HG03066 (cell line): ENCODE results near the gene DPP10.
"Not testable (repeated sequence)": the region's sequence is repeated elsewhere in the genome, so short reads cannot be mapped to it uniquely, and the experiment has no call there.

Experiments used
- ATAC-seq: cut with Tn5 transposase; IDR thresholded peaks from one replicate; pipeline ENCODE4 v1.9.1; 2021; ENCODE audit warnings: low read depth; ENCODE audit not compliant: unreplicated experiment

Gene DPP10

DNA sequence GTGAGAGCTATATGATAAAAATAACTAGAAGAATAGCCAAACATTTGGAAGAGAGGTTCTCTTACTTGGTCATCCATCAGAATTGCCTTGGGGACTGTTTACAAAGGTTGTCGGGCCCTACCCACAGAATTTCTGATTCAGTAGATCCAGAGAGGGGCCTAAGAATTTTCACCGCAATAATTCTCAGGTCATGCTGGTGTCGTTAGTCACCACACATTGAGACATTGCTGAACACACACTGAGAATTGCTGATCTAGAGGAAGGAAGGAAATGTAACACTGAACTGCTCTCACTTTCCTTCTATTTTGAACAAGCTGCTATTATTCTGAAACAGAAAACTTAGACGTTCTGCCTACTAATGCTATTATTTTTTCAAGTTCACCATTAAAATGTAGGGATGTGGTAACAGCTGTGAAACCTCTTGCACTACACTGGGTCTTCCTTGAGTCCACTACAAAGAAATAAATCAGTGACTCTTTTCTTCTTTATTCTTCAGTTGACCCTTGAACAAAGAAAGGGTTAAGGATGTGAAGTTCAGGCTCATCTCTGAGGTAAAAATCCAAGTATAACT, 491.3 kb downstream of the DPP10 start:
- ATAC-seq, result no peak

DNA sequence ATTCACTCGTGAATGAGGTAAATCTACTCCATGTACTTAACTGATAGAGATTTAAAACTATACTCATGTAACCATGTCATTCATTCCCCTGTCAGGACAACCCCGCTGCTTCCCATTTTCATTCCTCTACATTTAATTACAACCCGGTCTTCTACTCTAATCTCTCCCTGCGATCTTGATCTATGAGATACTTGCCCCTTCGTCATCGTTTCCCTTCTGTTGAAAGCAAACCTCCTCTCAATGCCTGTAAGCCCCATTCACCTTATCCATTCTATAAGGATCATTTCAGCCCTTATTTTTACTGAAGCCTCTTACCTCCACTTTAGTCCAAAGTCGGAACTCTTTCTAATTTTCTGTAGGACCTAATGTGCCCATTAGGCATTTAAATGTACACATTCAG, 492.6 kb downstream of the DPP10 start:
- ATAC-seq, result no peak

DNA sequence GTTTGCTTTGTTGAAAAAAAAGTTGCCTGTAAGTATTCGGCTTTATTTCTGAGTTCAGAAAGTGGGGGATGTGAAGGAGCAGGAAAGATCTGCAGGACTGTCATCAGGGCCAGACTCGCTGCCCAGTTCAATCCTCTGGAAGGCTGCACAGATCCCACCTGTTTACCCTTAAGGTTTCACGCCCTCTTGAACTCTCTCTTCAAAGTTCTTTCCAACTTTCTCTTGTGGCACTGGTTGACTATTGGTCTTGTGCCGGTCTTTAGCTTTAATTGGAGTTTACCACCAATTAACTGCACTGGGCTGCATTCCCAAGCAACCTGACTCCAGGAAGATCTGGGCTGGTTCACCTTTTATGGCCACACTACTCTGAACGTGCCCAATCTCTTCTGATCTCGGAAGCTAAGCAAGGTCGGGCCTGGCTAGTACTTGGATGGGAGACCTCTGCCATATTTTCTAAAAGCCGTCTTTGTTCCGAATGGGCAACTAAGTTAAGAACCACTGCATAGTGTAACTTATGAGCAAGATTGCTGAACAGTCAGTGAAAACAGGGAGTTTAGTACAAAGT, 495.0 kb downstream of the DPP10 start:
- ATAC-seq, result no peak

DNA sequence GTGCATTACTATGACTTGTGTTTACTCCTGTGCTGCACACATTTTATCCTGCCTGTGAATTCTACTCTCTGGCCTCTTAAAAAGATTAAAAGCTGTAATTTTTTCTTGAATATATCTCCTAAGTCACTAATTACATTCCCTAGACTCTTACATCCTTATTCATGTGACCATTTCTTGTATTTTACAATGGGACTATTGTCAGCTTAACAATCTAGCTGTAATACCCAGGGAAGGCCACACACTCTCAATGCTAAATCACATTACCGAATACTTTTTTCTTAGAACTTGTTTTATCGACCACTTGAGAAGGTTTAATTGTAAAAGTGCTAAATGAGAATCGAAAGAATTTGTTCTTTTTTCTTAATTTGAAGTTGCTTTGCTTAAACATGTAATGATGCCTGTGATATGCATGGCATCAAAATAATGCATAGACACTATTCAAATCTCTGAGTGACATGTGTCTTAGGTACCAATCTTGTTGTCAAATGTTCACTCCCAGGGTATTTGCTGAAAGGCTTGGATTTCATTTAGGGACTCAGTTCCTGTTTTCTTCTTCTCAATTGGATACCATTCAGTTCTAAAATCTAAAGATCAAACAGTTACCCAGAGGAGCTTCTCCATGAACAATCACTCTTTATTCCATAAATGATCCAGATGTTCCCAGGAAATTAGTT, 498.5 kb downstream of the DPP10 start:
- no peak for ATAC-seq

DNA sequence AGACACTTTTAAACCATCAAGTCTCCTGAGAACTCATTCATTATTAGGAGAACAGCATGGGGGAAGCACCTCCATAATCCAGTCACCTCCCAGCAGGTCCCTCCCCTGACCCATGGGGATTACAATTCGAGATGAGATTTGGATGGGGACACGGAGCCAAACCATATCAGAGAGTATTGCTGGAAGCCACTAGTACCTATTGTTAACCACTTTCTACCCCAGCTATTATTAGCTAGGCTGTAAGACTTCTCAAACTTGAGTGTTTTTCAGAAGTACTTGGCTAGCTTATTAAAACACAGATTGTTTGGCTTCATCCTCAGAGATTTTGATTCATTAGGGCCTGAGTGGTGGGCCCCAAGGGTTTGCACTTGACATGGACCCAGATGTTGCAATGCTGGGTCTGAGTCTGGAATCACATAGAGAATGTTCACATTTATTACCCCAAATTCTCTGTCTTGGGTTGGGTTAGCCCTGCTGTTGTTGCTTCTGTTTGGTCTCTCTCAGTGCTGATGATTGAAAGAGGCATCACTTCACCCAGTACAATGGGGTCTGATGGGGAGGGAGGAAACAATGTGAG, 506.9 kb downstream of the DPP10 start:
- ATAC-seq, result no peak

DNA sequence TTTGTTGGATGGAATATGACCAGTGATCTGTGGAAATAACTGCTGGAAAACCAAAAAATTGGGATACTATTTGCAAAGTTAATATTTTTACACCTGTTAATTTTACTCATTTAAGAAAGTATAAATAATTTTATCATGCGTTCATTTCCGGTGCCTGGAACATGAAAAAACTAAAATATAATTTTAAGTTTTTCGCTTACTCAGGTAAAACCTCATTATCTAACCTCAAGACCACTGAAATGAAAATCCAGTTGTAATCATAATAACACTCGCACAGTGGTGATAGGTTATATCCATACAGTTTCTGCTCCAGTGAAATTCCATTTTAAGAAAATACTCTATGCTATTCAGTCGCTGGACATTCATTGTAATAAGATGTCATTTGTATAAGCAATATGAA, 517.9 kb downstream of the DPP10 start:
- ATAC-seq, result no peak

DNA sequence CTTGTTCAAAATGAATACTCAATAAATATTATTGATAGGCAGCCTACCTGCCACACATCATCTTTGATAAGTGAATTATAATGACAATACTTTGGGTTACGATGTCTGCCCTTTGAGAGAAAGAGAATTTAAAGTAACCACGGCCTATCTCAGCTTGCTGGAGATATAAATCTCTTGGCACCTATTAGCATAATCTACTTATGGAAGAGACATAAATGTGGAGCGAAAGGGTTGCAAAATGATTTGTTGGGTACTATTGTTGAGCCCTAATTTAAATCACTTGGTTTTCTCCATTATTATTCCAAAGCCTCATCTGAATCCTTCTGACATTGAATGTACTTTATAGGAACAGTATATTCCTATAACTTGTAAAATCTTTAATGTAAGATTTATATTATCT, 520.1 kb downstream of the DPP10 start:
- no peak for ATAC-seq

DNA sequence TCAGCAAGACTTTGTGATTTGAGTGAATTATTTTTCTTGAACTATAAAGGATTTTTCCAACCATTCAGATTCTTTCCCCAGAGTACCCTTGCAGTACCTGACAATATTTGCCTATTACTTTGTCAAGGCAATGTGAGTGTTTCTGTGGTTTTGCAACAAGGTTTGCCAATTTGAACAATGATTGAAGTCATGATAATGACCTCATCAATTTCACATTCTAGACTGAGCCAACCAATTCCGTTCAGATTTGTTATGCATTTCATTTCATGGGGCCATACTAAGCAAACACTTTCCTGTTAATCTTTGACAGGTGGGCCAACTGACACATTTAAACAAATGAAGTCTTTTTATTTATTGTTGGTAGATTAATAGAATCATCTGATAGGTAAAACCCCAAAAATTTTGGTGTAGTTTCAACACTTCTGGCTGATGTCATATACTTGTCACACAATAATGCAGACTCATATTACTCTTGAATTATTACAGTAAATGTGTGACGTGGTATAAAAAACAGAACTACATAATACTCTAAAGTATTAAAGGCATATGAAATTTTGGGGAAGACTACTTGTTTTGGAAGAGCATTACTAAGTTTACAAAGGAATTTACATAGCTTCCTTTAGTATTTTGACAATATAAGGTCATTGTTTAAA, 526.4 kb downstream of the DPP10 start:
- no peak for ATAC-seq

DNA sequence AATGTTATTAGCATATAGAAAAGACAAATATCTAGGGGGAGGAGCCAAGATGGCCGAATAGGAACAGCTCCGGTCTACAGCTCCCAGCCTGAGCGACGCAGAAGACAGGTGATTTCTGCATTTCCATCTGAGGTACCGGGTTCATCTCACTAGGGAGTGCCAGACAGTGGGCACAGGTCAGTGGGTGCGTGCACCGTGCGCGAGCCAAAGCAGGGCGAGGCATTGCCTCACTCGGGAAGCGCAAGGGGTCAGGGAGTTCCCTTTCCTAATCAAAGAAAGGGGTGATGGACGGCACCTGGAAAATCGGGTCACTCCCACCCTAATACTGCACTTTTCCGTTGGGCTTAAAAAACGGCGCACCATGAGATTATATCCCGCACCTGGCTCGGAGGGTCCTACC, 561.9 kb downstream of the DPP10 start:
- ATAC-seq, result not testable (repeated sequence)

DNA sequence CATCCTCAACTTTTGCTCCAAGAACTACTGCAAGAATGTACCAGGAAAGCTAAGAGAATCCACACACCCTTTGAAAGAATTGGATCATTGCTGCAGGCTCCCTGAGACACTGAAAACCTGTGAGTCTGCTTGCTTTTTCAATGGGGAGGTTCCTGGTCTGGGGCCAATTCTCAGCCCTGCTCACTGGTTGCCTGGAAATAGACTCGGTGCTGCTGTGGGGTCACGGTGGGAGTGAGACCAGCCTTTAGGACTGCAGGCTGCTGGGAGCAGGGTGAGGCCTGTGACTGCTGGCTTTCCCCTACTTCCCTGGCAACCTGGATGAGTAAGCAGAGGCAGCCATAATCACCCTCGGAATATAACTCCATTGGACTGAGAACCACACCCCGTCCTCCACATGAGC, 569.3 kb downstream of the DPP10 start:
- ATAC-seq, result no peak

DNA sequence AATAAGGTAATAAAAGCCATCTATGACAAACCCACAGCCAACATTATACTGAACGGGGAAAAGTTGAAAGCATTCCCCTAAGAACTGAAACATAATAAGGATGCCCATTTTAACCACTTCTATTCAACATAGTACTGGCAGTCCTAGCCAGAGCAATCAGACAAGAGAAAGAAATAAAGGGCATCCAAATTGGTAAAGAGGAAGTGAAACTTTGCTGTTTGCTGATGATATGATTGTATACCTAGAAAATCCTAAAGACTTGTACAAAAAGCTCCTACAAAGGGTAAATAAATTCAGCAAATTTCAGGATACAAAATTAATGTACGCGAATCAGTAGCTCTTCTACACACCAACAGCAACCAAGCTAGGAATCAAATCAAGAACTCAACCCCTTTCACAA, 579.6 kb downstream of the DPP10 start:
- ATAC-seq, result not testable (repeated sequence)

DNA sequence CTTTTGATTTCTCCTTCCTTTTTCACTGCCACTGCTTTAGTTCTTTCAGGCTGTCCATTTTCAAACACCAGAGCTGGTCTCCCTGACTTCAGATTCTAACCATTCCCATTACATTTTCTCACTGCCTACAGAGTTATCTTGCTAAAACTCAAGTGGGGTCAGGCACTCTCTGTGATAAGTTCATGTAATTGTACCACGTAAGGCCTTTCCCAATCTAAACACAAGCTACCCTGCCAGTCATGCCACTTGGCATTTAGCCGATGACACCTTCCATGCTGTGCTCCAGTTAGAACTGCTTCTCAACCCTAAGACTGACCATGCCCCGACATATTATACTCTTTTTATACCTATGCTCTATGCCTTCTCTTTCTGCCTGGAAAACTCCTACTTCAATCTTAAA, 592.4 kb downstream of the DPP10 start:
- no peak for ATAC-seq

DNA sequence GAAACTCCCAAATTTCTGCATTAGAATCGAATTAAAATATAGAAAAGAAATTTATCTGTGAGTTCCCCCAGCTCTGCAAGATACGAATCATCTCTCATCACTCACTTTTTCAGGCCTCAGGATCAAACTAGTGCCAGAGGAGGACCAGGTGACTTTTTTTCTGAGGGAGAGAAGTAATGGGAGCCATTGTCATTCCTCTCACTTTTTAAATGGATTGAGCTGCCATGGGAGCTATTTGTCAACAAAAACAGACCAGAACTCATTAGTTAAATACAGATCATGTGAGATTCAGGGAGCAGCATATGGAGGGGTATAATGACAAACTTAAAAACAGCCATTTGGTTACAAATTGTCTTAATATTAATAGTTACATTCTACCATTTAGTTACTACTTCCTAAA, 594.4 kb downstream of the DPP10 start:
- ATAC-seq, result no peak

DNA sequence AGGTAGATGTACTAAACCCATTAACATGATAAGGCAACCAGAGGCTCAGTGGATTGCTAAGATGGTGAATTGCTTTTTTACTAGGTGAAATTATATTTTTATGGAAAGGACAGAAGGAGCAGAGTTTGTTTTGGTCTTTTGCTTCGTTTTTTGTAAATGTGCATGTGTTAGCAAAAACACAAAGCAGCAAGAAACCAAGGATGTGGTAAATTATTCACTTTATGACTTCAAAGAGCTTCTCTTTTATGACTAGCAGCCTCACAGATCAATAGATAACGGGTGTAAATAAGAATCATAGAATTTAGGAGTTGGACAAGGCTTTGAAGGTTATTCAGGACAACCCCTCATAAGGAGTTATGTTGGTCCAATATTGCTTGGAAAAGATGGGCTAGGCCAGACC, 615.0 kb downstream of the DPP10 start:
- no peak for ATAC-seq

DNA sequence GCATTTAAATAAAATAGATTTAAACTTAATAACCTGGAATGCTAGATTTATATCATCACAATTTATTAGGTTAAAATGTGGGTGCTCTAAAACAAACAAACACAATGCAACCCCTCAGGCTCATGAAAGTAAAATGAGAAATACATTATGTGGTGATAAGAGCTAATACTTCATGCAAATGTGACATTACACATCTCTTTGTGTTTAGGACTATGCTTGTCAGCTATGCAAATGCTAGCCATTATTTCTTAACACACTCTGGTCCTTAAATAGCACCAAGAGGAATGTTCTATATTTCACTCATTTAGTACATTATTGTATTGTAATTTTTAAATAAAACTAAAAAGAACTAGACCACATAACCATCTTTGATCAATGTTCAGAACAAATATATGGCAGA, 627.6 kb downstream of the DPP10 start:
- ATAC-seq, result no peak

DNA sequence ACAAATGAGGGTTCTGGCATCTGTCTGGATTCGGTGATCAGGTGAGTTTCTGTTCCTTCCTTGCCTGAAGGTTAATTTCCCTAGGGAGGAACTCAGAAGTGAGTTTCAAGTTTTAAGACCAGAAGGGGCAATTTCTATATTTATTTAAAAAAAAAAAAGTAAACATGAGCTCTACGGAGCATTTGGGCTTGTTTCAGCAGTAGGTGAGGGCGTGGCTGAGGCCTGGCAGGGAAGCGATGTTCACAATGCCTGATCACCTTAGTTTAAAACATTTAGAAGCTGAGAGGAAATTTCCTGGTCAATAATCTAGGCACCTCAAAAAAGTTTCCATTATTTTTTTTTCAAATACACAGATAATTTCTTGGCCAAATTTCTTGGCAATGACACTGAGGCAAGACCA, 629.1 kb downstream of the DPP10 start:
- ATAC-seq, result no peak

DNA sequence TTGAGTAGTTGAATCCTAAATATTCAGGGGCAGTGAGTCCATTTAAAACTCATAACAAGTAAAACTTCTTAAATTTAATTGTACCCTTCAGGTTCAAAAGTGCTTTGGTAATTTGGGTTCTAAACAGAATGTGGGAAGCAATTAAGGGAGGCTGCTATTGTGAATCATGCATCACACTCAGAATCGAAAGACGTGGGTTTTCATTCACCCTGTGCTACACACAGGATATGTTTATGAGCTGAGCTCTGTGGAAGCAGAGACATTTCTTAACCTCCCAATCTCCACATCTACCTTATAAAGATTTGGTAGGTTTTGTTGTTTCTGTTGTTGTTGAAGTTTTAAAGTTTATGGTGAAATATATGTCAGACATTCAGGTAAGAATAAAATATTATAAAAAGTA, 633.4 kb downstream of the DPP10 start:
- ATAC-seq, result no peak

DNA sequence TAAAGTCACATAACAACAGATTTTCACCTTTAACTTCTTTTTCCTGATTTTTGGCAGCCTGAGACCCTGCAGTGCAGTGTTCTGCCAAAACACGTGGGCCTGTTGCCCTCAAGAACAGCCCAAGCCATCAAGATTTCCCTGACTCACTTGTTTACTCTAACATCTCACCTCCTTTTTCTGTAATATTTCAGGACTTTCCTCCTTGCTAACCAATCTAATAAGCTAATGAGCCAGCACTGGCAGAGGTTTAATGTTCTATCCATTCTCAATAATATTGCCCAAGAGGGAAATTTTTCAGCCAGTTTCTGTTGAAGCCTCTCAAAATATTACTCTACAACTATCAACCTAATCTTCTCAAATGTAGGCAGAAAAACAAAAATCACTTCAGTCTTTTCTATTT, 635.2 kb downstream of the DPP10 start:
- no peak for ATAC-seq

DNA sequence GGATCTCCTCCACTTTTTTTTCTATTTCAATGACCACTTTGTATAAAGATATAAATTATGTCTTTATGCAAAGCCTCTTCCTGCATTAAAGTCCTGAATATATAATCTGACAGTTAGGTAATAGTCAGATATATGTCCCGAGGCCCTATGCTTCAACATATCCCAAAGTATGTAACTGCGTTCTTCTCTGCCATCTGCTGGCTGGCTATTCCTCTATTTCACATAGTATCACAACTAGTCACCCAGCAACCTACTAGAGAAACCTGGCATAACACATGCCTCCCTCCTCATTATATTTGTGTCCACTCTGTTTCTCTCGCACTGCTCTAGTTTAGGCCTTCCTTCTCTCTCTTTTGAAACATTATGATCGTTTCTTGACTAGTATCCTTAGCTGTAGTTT, 640.8 kb downstream of the DPP10 start:
- ATAC-seq, result no peak

DNA sequence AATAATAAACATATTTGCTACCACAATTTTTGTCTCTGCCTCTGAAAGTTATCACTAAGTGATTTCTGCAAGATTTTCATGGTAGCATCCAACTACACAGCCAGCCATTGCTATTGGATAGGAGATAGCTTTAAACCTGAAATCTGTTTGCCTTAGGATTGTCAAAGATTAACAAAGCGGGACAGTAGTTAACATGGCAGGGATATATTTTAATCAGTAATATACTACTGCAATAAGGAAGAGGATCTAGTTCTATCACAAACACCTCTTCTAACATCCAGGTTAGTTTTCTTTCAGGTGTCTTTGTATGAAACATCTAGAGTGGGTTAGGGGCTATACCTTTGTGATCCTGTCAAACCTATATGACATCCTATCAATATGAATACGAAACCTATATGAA, 641.3 kb downstream of the DPP10 start:
- no peak for ATAC-seq

DNA sequence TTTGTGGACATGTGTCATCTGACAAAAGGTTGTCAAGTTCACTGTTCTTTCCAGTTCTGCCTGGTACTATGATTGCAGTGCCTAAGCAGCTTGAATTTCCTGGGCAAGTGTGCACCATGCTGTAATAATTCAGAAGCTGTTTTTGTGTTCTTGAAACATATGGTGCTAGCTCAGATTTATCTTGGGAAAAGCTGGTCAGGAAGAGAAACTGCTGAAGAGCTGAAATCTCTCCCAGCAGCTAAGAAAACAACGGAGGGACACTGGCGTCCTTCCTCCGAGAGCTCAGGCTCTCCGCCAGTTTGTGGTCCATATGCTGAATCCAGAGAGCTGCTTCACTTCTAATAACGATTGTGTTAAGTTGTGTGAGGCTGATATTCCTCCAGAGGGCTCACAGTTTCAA, 642.0 kb downstream of the DPP10 start:
- ATAC-seq, result no peak
